BE2C (cell line): Measurements from ENCODE around the gene SPON1.

Experiments used
- DNase-seq: peaks from one replicate; pipeline ENCODE4 v3.0.0-alpha.2; 2020
- H3K27me3 ChIP-seq: fragments of 250-450 bp; sonication (Bioruptor Pico); 2 replicates; pipeline ENCODE4 v1.5.1; 2020; ENCODE audit warnings: mild to moderate bottlenecking
- H3K36me3 ChIP-seq: fragments of 250-450 bp; sonication (Bioruptor Pico); 2 replicates; pipeline ENCODE4 v1.5.1; 2020; ENCODE audit warnings: mild to moderate bottlenecking
- H3K4me1 ChIP-seq: fragments of 250-450 bp; sonication (Bioruptor Pico); 2 replicates; pipeline ENCODE4 v1.5.1; 2020
- H3K4me3 ChIP-seq: 2 replicates; pipeline ENCODE4 v1.5.1; 2011; ENCODE audit warnings: low read depth, low read length
- H3K9me3 ChIP-seq: fragments of 250-450 bp; sonication (Bioruptor Pico); 2 replicates; pipeline ENCODE4 v1.5.1; 2020
- TF ChIP-seq, protein P1 (sequence below): IDR thresholded peaks from 2 replicates; pipeline ENCODE4 v1.5.1; 2012; ENCODE audit warnings: mild to moderate bottlenecking, low read depth, low read length

SPON1 gene

GRCh38 chr11:14230407-14230806 lies 267.9 kb downstream of the SPON1 start:
- TF ChIP-seq, protein P1, sequence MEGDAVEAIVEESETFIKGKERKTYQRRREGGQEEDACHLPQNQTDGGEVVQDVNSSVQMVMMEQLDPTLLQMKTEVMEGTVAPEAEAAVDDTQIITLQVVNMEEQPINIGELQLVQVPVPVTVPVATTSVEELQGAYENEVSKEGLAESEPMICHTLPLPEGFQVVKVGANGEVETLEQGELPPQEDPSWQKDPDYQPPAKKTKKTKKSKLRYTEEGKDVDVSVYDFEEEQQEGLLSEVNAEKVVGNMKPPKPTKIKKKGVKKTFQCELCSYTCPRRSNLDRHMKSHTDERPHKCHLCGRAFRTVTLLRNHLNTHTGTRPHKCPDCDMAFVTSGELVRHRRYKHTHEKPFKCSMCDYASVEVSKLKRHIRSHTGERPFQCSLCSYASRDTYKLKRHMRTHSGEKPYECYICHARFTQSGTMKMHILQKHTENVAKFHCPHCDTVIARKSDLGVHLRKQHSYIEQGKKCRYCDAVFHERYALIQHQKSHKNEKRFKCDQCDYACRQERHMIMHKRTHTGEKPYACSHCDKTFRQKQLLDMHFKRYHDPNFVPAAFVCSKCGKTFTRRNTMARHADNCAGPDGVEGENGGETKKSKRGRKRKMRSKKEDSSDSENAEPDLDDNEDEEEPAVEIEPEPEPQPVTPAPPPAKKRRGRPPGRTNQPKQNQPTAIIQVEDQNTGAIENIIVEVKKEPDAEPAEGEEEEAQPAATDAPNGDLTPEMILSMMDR, result no peak
- Histone ChIP-seq H3K27me3 (0 out of 2 replicates have a peak, but pooled peaks cover 3% of the 10 kb centered on the region), H3K36me3 (no peaks in the 10 kb centered on the region), H3K9me3 (no peaks in the 10 kb centered on the region), H3K4me1 (no peaks in the 10 kb centered on the region), H3K4me3 (no peak overlapping the region)
- DNase-seq, result no peak

DNA sequence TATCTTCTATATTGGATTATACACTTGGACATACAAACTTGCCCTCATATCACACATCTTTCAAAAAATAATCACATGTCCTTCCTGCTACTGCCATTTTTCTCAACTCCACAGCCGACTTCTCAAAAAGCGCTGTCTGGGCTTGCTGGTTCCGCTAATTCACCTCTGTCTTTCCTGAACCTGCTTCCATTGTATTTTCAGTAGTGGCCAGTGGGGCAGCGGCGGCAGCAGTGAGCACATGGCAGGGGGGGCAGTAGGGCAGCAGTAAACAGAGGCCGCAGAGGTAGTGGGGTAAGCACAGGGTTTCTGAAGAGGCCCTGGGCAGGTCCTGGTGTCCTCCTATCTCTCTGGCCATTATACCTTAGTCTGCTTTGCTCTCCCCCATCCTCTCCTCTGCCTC lies 270.1 kb downstream of the SPON1 start:
- Histone ChIP-seq H3K4me1 (no peaks in the 10 kb centered on the region), H3K9me3 (no peaks in the 10 kb centered on the region), H3K36me3 (no peaks in the 10 kb centered on the region), H3K27me3 (0 out of 2 replicates have a peak, but pooled peaks cover 3% of the 10 kb centered on the region), H3K4me3 (no peak overlapping the region)
- TF ChIP-seq, protein P1, result peak; percentile 31
- DNase-seq, result no peak

DNA sequence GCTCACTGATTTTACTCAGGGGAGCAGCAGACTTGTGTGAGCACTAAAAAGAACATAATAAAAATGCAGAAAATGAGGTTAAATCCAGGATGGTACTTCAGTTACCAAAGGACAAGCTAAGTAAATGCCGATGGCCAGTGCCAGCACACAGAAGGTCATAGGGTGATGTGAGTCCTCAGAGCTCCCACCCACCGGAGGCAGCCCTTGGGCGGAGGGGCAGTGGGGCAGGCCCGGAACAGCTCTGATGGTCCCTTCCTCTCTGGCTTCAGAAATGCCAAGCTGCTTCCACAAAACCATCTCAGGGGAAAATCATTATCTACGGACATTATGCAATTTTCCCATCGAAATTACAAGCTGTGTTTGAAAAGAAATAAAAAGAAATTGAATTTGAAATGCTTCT lies 271.9 kb downstream of the SPON1 start:
- 0 out of 2 replicates have a peak, but pooled peaks cover 3% of the 10 kb centered on the region for H3K27me3 ChIP-seq
- DNase-seq, result no peak
- H3K4me3 ChIP-seq, result no peak overlapping the region
- no peaks in the 10 kb centered on the region for H3K4me1 ChIP-seq
- H3K9me3 ChIP-seq, result no peaks in the 10 kb centered on the region
- no peaks in the 10 kb centered on the region for H3K36me3 ChIP-seq
- TF ChIP-seq, protein P1, result no peak

DNA sequence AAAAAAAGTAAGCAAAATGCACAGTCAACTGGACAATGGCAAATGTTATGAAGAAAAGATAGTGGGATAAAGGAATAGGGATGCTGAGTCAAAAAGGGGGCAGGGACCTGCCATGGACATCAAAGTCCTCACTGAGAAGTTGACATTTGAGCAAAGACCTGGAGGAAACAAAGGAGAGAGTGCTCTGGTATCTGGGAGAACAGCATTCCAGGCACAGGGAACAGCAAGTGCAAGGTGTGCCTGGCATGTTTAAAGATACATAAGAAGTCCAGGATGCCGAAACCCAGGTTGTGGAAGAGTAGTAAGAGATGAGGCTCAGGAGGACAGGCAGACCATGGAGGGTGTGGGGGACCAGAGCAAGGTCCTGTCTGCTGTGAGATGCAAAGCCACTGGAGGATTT lies 273.2 kb downstream of the SPON1 start:
- no peak for DNase-seq
- H3K9me3 ChIP-seq, result no peaks in the 10 kb centered on the region
- H3K27me3 ChIP-seq, result no peaks in the 10 kb centered on the region
- H3K36me3 ChIP-seq, result no peaks in the 10 kb centered on the region
- H3K4me3 ChIP-seq, result no peak overlapping the region
- TF ChIP-seq, protein P1, result no peak
- no peaks in the 10 kb centered on the region for H3K4me1 ChIP-seq

DNA sequence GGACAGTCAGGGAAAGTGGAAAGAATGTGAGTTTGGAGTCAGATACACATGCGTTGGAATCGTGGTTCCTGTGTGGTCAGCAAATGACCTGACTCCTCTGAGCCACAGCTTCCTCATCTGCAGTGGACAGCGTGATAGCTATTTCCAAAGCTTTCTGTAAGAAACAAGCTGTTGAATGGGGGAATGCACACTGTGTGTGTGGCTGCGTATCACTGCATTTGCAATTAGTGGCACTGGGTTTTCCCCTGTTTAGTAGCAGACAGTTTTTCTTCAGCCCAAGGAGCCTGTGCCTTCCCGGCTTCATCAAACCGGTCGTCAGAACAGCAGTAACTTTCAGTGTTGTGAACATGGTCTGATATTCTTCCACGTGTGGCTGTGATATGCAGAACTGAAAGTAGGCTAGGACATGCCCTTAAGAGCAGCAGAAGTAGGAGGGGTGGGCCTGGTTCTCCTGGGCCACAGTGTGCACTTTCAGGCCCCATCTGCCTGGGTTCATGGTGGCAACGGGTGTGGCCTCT lies 275.0 kb downstream of the SPON1 start:
- H3K4me3 ChIP-seq, result no peak overlapping the region
- no peak for DNase-seq
- H3K36me3 ChIP-seq, result no peaks in the 10 kb centered on the region
- H3K9me3 ChIP-seq, result no peaks in the 10 kb centered on the region
- no peaks in the 10 kb centered on the region for H3K4me1 ChIP-seq
- no peaks in the 10 kb centered on the region for H3K27me3 ChIP-seq
- TF ChIP-seq, protein P1, result no peak

DNA sequence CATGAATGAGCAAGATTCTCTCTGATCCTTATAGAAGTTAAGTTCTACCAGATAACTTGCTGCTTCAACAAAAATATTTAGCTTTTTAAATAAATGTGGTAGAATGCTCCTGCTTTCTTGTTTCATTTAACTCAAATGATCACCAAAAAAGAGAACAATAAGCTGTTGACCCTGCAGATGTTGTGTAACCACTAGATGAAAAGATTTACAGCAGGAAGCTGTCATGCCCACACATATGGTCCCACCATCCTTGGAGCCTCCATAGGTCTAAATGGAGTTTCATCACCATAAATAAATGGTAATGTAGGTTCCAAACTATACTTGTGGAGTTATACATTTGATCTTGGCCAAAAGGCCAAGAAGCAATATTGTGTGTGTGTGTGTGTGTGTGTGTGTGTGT lies 277.7 kb downstream of the SPON1 start:
- H3K4me3 ChIP-seq, result no peak overlapping the region
- TF ChIP-seq, protein P1, result no peak
- no peaks in the 10 kb centered on the region for H3K4me1 ChIP-seq
- no peaks in the 10 kb centered on the region for H3K36me3 ChIP-seq
- H3K9me3 ChIP-seq, result no peaks in the 10 kb centered on the region
- no peaks in the 10 kb centered on the region for H3K27me3 ChIP-seq
- no peak for DNase-seq
